ENCODE results near the gene GOLT1A. TPM values are rescaled to one million over a fixed set of nuclear protein-coding genes. Genes with fewer than 3 reads are reported as not detected.

GOLT1A gene
- total and polyA plus RNA-seq, 2 donors (not counting 1 experiment from before 2014, with no cell fraction given) = 0.50 TPM; not detected in 1

- Histone ChIP-seq H4K20me1 (ENCODE audit: control insufficient read depth, extremely low read depth, insufficient read depth, low read length) (no peaks in the 10 kb centered on the region), H3K9me3 (ENCODE audit: control insufficient read depth, insufficient read depth, low read depth, low read length) (no peaks in the 10 kb centered on the region), H3K27ac (ENCODE audit: insufficient read depth, low read length) (no peak overlapping the region), H3K4me1 (ENCODE audit: control insufficient read depth, extremely low read depth, insufficient read depth, low read length) (peaks cover 3% of the 10 kb centered on the region), H3K4me3 (replicated peaks in 1 of 4; ENCODE audit: control extremely low read depth in 1 of 4, insufficient read depth in 1 of 4, low read depth in 3 of 4, low read length in 4 of 4) (no peak overlapping the region), H3K9ac (ENCODE audit: insufficient read depth, low read length) (no peak overlapping the region), H3K27me3 (ENCODE audit: control insufficient read depth, insufficient read depth, low read length) (peaks cover 8% of the 10 kb centered on the region), H3K4me2 (ENCODE audit: extremely low read depth, insufficient read depth, low read length) (no peak overlapping the region), H3K36me3 (ENCODE audit: control insufficient read depth, insufficient read depth, low read length) (no peaks in the 10 kb centered on the region), H3K79me2 (ENCODE audit: control insufficient read depth, insufficient read depth, low read length) (no peaks in the 10 kb centered on the region), H2AFZ (ENCODE audit: low read length) (no peak overlapping the region)
- TF ChIP-seq EZH2 (IDR thresholded peaks at IDR 0.05; ENCODE audit: low read length, missing control alignments) = no peak
- TF ChIP-seq CTCF (conservative IDR thresholded peaks at IDR 0.05 in 1 of 2, IDR thresholded peaks at IDR 0.05 in 1 of 2; ENCODE audit: low read depth in 1 of 2, low read length in 2 of 2) = no peak
- no peak for DNase-seq (ENCODE audit: low read depth in 2 of 2)
These were observed 36.1 kb upstream of the GOLT1A start for GRCh38 chr1:204249736-204250427.

- Histone ChIP-seq H3K4me1 (ENCODE audit: control insufficient read depth, extremely low read depth, insufficient read depth, low read length) (peaks cover 2% of the 10 kb centered on the region), H4K20me1 (ENCODE audit: control insufficient read depth, extremely low read depth, insufficient read depth, low read length) (no peaks in the 10 kb centered on the region), H3K4me3 (replicated peaks in 1 of 4; ENCODE audit: control extremely low read depth in 1 of 4, insufficient read depth in 1 of 4, low read depth in 3 of 4, low read length in 4 of 4) (no peak overlapping the region), H2AFZ (ENCODE audit: low read length) (no peak overlapping the region), H3K4me2 (ENCODE audit: extremely low read depth, insufficient read depth, low read length) (no peak overlapping the region), H3K27me3 (ENCODE audit: control insufficient read depth, insufficient read depth, low read length) (peaks cover 8% of the 10 kb centered on the region), H3K27ac (ENCODE audit: insufficient read depth, low read length) (no peak overlapping the region), H3K36me3 (ENCODE audit: control insufficient read depth, insufficient read depth, low read length) (no peaks in the 10 kb centered on the region), H3K79me2 (ENCODE audit: control insufficient read depth, insufficient read depth, low read length) (no peaks in the 10 kb centered on the region), H3K9ac (ENCODE audit: insufficient read depth, low read length) (no peak overlapping the region), H3K9me3 (ENCODE audit: control insufficient read depth, insufficient read depth, low read depth, low read length) (no peaks in the 10 kb centered on the region)
- DNase-seq (ENCODE audit: low read depth in 2 of 2) = no peak
- no peak for TF ChIP-seq EZH2 (IDR thresholded peaks at IDR 0.05; ENCODE audit: low read length, missing control alignments)
- no peak for TF ChIP-seq CTCF (conservative IDR thresholded peaks at IDR 0.05 in 1 of 2, IDR thresholded peaks at IDR 0.05 in 1 of 2; ENCODE audit: low read depth in 1 of 2, low read length in 2 of 2)
These were observed 35.2 kb upstream of the GOLT1A start for GRCh38 chr1:204248954-204249353.

GRCh38 chr1:204246876-204247275, 33.1 kb upstream of the GOLT1A start:
- no peaks in the 10 kb centered on the region for H3K9me3 ChIP-seq (ENCODE audit: control insufficient read depth, insufficient read depth, low read depth, low read length)
- H3K79me2 ChIP-seq (ENCODE audit: control insufficient read depth, insufficient read depth, low read length) = no peaks in the 10 kb centered on the region
- H3K9ac ChIP-seq (ENCODE audit: insufficient read depth, low read length) = no peak overlapping the region
- H3K4me2 ChIP-seq (ENCODE audit: extremely low read depth, insufficient read depth, low read length) = no peak overlapping the region
- H2AFZ ChIP-seq (ENCODE audit: low read length) = no peak overlapping the region
- H3K27ac ChIP-seq (ENCODE audit: insufficient read depth, low read length) = no peak overlapping the region
- H3K4me1 ChIP-seq (ENCODE audit: control insufficient read depth, extremely low read depth, insufficient read depth, low read length) = no peaks in the 10 kb centered on the region
- no peak for DNase-seq (ENCODE audit: low read depth in 2 of 2)
- no peaks in the 10 kb centered on the region for H4K20me1 ChIP-seq (ENCODE audit: control insufficient read depth, extremely low read depth, insufficient read depth, low read length)
- TF ChIP-seq CTCF (conservative IDR thresholded peaks at IDR 0.05 in 1 of 2, IDR thresholded peaks at IDR 0.05 in 1 of 2; ENCODE audit: low read depth in 1 of 2, low read length in 2 of 2) (no peak), EZH2 (IDR thresholded peaks at IDR 0.05; ENCODE audit: low read length, missing control alignments) (no peak)
- H3K4me3 ChIP-seq (replicated peaks in 1 of 4; ENCODE audit: control extremely low read depth in 1 of 4, insufficient read depth in 1 of 4, low read depth in 3 of 4, low read length in 4 of 4) = no peak overlapping the region
- peaks cover 8% of the 10 kb centered on the region for H3K27me3 ChIP-seq (ENCODE audit: control insufficient read depth, insufficient read depth, low read length)
- no peaks in the 10 kb centered on the region for H3K36me3 ChIP-seq (ENCODE audit: control insufficient read depth, insufficient read depth, low read length)
